Astrocyte (in vitro differentiated cells and primary cell): Measurements from ENCODE around the gene TNFSF13B. TPM values are rescaled to one million over a fixed set of nuclear protein-coding genes. Genes with fewer than 3 reads are reported as not detected.

Experiments
- DNase-seq: peaks from one replicate; pipeline ENCODE4 v3.0.0-alpha.2; 2010; ENCODE audit warnings: low read depth
- FAIRE-seq: peaks from 2 replicates; lab custom pipeline; 2011; peaks lifted over from hg19 to GRCh38; lab: Jason Lieb, UNC
- H2AFZ ChIP-seq: 2 replicates; pipeline ENCODE4 v1.6.0; 2012; ENCODE audit warnings: low read depth, low read length, inconsistent platforms
- H3K27ac ChIP-seq: 2 replicates; pipeline ENCODE4 v1.5.1; 2011; ENCODE audit warnings: low read depth, low read length, inconsistent platforms
- H3K27me3 ChIP-seq: 2 replicates; pipeline ENCODE4 v1.6.0; 2011; ENCODE audit warnings: low read length, inconsistent platforms; ENCODE audit not compliant: insufficient read depth
- H3K36me3 ChIP-seq: 2 replicates; pipeline ENCODE4 v1.5.1; 2011; ENCODE audit warnings: low read length, inconsistent platforms; ENCODE audit not compliant: insufficient read depth
- H3K4me1 ChIP-seq: 2 replicates; pipeline ENCODE4 v1.5.1; 2011; ENCODE audit warnings: low read length, inconsistent platforms; ENCODE audit not compliant: insufficient read depth
- H3K4me2 ChIP-seq: 2 replicates; pipeline ENCODE4 v1.6.0; 2012; ENCODE audit warnings: low read length, inconsistent platforms
- H3K4me3 ChIP-seq: 2 replicates; pipeline ENCODE4 v1.5.1; 2011; ENCODE audit warnings: low read depth, mild to moderate bottlenecking, low read length, inconsistent platforms; ENCODE audit not compliant: insufficient read depth
- H3K79me2 ChIP-seq: 2 replicates; pipeline ENCODE4 v1.6.0; 2012; ENCODE audit warnings: mild to moderate bottlenecking, low read length, inconsistent platforms; ENCODE audit not compliant: insufficient read depth
- H3K9ac ChIP-seq: 2 replicates; pipeline ENCODE4 v1.6.0; 2012; ENCODE audit warnings: mild to moderate bottlenecking, low read length, inconsistent platforms
- H3K9me3 ChIP-seq: 2 replicates; pipeline ENCODE4 v1.5.1; 2012; ENCODE audit warnings: low read depth, mild to moderate bottlenecking, low read length, inconsistent platforms; ENCODE audit not compliant: insufficient read depth
- H4K20me1 ChIP-seq: 2 replicates; pipeline ENCODE4 v1.6.0; 2012; ENCODE audit warnings: low read length, inconsistent platforms; ENCODE audit not compliant: insufficient read depth
- H3K27ac Mint-ChIP-seq: one replicate; pipeline ENCODE4 v1.8.0; 2021; ENCODE audit warnings: mild to moderate bottlenecking, mixed read lengths; ENCODE audit not compliant: unreplicated experiment
- H3K27me3 Mint-ChIP-seq: one replicate; pipeline ENCODE4 v1.8.0; 2021; ENCODE audit warnings: low read depth, mixed read lengths; ENCODE audit not compliant: unreplicated experiment
- H3K36me3 Mint-ChIP-seq: one replicate; pipeline ENCODE4 v1.8.0; 2021; ENCODE audit warnings: low read depth, mixed read lengths; ENCODE audit not compliant: unreplicated experiment
- H3K4me1 Mint-ChIP-seq: one replicate; pipeline ENCODE4 v1.8.0; 2021; ENCODE audit warnings: low read depth, mixed read lengths; ENCODE audit not compliant: unreplicated experiment
- H3K4me3 Mint-ChIP-seq: one replicate; pipeline ENCODE4 v1.8.0; 2021; ENCODE audit warnings: mild to moderate bottlenecking, moderate library complexity, mixed read lengths; ENCODE audit not compliant: unreplicated experiment
- H3K9me3 Mint-ChIP-seq: one replicate; pipeline ENCODE4 v1.8.0; 2021; ENCODE audit warnings: mild to moderate bottlenecking, mixed read lengths; ENCODE audit not compliant: unreplicated experiment
- CTCF ChIP-seq: IDR thresholded peaks from 2 replicates; pipeline ENCODE4 v1.5.1; 2011; ENCODE audit warnings: low read depth, mild to moderate bottlenecking, inconsistent platforms, low read length, moderate library complexity; ENCODE audit not compliant: insufficient read depth
- EZH2 ChIP-seq: IDR thresholded peaks from 2 replicates; pipeline ENCODE4 v1.6.1; 2012; ENCODE audit warnings: mild to moderate bottlenecking, low read length, inconsistent platforms; ENCODE audit not compliant: insufficient read depth
- total RNA-seq: library from RNA; stranded (reverse); gene quantifications from 2 replicates; pipeline ENCODE4 v1.2.1, GENCODE V29; 2021

Gene TNFSF13B
- total RNA-seq, 1 donor from 2014 or later = 1.7 TPM

GRCh38 chr13:108352599-108352998, 83.1 kb downstream of the TNFSF13B start:
- no peaks in the 10 kb centered on the region for H3K36me3 Mint-ChIP-seq
- peaks cover 3% of the 10 kb centered on the region for H3K4me1 Mint-ChIP-seq
- no peaks in the 10 kb centered on the region for H3K36me3 ChIP-seq
- H3K4me3 Mint-ChIP-seq = no peak overlapping the region
- no peaks in the 10 kb centered on the region for H3K79me2 ChIP-seq
- no peaks in the 10 kb centered on the region for H4K20me1 ChIP-seq
- H3K9me3 Mint-ChIP-seq = no peaks in the 10 kb centered on the region
- no peak overlapping the region for H3K27ac Mint-ChIP-seq
- H3K4me2 ChIP-seq = no peak overlapping the region
- no peak overlapping the region for H3K27ac ChIP-seq
- FAIRE-seq = no peak
- no peak overlapping the region for H3K9ac ChIP-seq
- H3K27me3 ChIP-seq = no peaks in the 10 kb centered on the region
- no peaks in the 10 kb centered on the region for H3K9me3 ChIP-seq
- no peak for TF ChIP-seq EZH2
- no peak for TF ChIP-seq CTCF
- DNase-seq = no peak
- H3K27me3 Mint-ChIP-seq = no peaks in the 10 kb centered on the region
- H3K4me1 ChIP-seq = no peaks in the 10 kb centered on the region
- no peak overlapping the region for H2AFZ ChIP-seq
- no peak overlapping the region for H3K4me3 ChIP-seq

- Mint-ChIP-seq H3K27me3 (no peaks in the 10 kb centered on the region), H3K9me3 (no peaks in the 10 kb centered on the region), H3K36me3 (no peaks in the 10 kb centered on the region), H3K4me1 (peaks cover 3% of the 10 kb centered on the region), H3K4me3 (no peak overlapping the region), H3K27ac (no peak overlapping the region)
- H3K9ac ChIP-seq = no peak overlapping the region
- H3K4me1 ChIP-seq = no peaks in the 10 kb centered on the region
- no peak overlapping the region for H3K27ac ChIP-seq
- no peak overlapping the region for H3K4me3 ChIP-seq
- no peak overlapping the region for H3K4me2 ChIP-seq
- H3K36me3 ChIP-seq = no peaks in the 10 kb centered on the region
- no peaks in the 10 kb centered on the region for H3K9me3 ChIP-seq
- no peaks in the 10 kb centered on the region for H3K79me2 ChIP-seq
- DNase-seq (no peak), FAIRE-seq (no peak)
- no peaks in the 10 kb centered on the region for H4K20me1 ChIP-seq
- H2AFZ ChIP-seq = no peak overlapping the region
- no peaks in the 10 kb centered on the region for H3K27me3 ChIP-seq
- no peak for TF ChIP-seq CTCF
- no peak for TF ChIP-seq EZH2
Measured at GRCh38 chr13:108357228-108357627, 87.7 kb downstream of the TNFSF13B start.

Other genes starting within 250 kb of the TNFSF13B start
- gene LIG4, start 54.2 kb upstream of the TNFSF13B start, total RNA-seq = 14.8 and 15.5 TPM in 2 replicates
- 8.5 and 9.2 TPM in 2 replicates for gene ABHD13, start 51.3 kb upstream of the TNFSF13B start, total RNA-seq